MCF 10A (cell line): ENCODE results near the gene MRPS5. TPM values are rescaled to one million over a fixed set of nuclear protein-coding genes. Genes with fewer than 3 reads are reported as not detected.
A peak's percentile ranks its signal among the peaks of the same experiment; 100 is the strongest.

Experiments used
- Bru-seq: library from RNA; stranded (reverse); fragments of 400-500 nt; gene quantifications from one replicate; lab custom pipeline; 2021; lab: Mats Ljungman, UMichigan
- BruChase-seq, 2 experiments: library from RNA; stranded (reverse); fragments of 400-500 nt; gene quantifications; one replicate each; lab custom pipeline; 2021; lab: Mats Ljungman, UMichigan
- BruUV-seq: library from RNA; stranded (reverse); fragments of 400-500 nt; replicated peaks from 2 replicates; lab custom pipeline; 2021; lab: Mats Ljungman, UMichigan
- CTCF ChIA-PET: fragments of 300-600 bp; sonication (Branson Sonifier 250); formaldehyde crosslinking; extraction: SDS; loops from one replicate; lab custom pipeline; 2021; ENCODE audit warnings: antibody characterized with exemption, inconsistent platforms; lab: Yijun Ruan, JAX
- POLR2A ChIA-PET: fragments of 300-600, 350-650 bp; sonication (Branson Sonifier 250); formaldehyde crosslinking; extraction: SDS; loops from one replicate; lab custom pipeline; 2020; ENCODE audit warnings: antibody characterized with exemption, inconsistent platforms; lab: Yijun Ruan, JAX
- DNase-seq: peaks from one replicate; pipeline ENCODE4 v3.0.0-alpha.2; 2018; ENCODE audit not compliant: unreplicated experiment
- H3K27ac Mint-ChIP-seq: one replicate; pipeline ENCODE4 v1.8.0; 2022; ENCODE audit warnings: mild to moderate bottlenecking, low read depth, mixed read lengths; ENCODE audit not compliant: unreplicated experiment
- H3K27me3 Mint-ChIP-seq: one replicate; pipeline ENCODE4 v1.8.0; 2022; ENCODE audit warnings: mixed read lengths; ENCODE audit not compliant: insufficient read depth, unreplicated experiment
- H3K36me3 Mint-ChIP-seq: one replicate; pipeline ENCODE4 v1.8.0; 2022; ENCODE audit warnings: mild to moderate bottlenecking, moderate library complexity, mixed read lengths; ENCODE audit not compliant: insufficient read depth, unreplicated experiment
- H3K4me1 Mint-ChIP-seq: one replicate; pipeline ENCODE4 v1.8.0; 2022; ENCODE audit warnings: mixed read lengths; ENCODE audit not compliant: insufficient read depth, unreplicated experiment
- H3K4me3 Mint-ChIP-seq: one replicate; pipeline ENCODE4 v1.8.0; 2022; ENCODE audit warnings: mild to moderate bottlenecking, moderate library complexity, mixed read lengths; ENCODE audit not compliant: unreplicated experiment
- H3K9me3 Mint-ChIP-seq: one replicate; pipeline ENCODE4 v1.8.0; 2022; ENCODE audit warnings: mixed read lengths; ENCODE audit not compliant: unreplicated experiment
- CTCF ChIP-seq: fragments of 200-600 bp; IDR thresholded peaks from one replicate; pipeline ENCODE4 v1.8.0; 2022; ENCODE audit warnings: antibody characterized with exemption, mild to moderate bottlenecking; ENCODE audit not compliant: unreplicated experiment
- intact Hi-C: fragments of 100-400 bp; cut with micrococcal nuclease; formaldehyde crosslinking; loops from 2 replicates; pipeline ENCODE4 v1.14.1; 2022
- long read RNA-seq: library from polyadenylated mRNA; stranded (forward); transcript quantifications from one replicate; pipeline ENCODE4 v2.0.0, GENCODE V29; 2022
- total RNA-seq: library from RNA; stranded (reverse); gene quantifications from 2 replicates; pipeline ENCODE4 v1.2.3, GENCODE V29; 2022

MRPS5 gene
- total RNA-seq (61.0 and 74.2 TPM in 2 replicates), Bru-seq, nascent RNA (percentile 79 among the genes with signal in this experiment), BruChase-seq, experiment 1, labeled RNA remaining after a 6-hour chase (percentile 82 among the genes with signal in this experiment), BruChase-seq, experiment 2, labeled RNA remaining after a 2-hour chase (percentile 81 among the genes with signal in this experiment)
- long read RNA-seq, transcript MRPS5-201 (12 exons, 1,652 nt), result major isoform, 139 of 162 reads
- long read RNA-seq, partial matches to known transcripts, result 4 of 162 reads
- long read RNA-seq, other reads (novel, unspliced or antisense), result 18 of 162 reads

GRCh38 chr2:95121407-95122196, at the start of gene MRPS5:
Gene MRPS5, minus strand, starts transcription at chr2:95121808. Its CDS starts 17 bp downstream, at chr2:95121791.
- Mint-ChIP-seq H3K4me1 (peaks cover 26% of the 10 kb centered on the region), H3K4me3 (peak within 1 kb of the TSS; percentile 95), H3K27ac (peak within 1 kb of the TSS; percentile 88), H3K9me3 (no peaks in the 10 kb centered on the region), H3K27me3 (no peaks in the 10 kb centered on the region), H3K36me3 (peaks cover 15% of the 10 kb centered on the region)
- no peak for TF ChIP-seq CTCF
- POLR2A ChIA-PET, result interaction anchor here (0.8 to 5.3 kb wide), 12 partner anchors 8 to 282 kb away, joined by 3 to 42 read pairs (median 4); partner anchors contain the start of genes ZNF2, ZNF514 and ZNF892
- CTCF ChIA-PET, result interaction anchor here (0.6 to 3.1 kb wide), 16 partner anchors 10 to 224 kb away, joined by 3 to 20 read pairs (median 3); partner anchors contain the start of gene ZNF2
- no TSS peak for BruUV-seq
- intact Hi-C loops, result loop anchor here (2.0 to 5.0 kb wide), 2 partner anchors 43 to 86 kb away; partner anchors contain the start of genes ZNF2 and ZNF892
- DNase-seq, result peak; percentile 76

- Mint-ChIP-seq H3K4me1 (peaks cover 21% of the 10 kb centered on the region), H3K27ac (peak overlapping the region; percentile 98), H3K4me3 (peak overlapping the region; percentile 100), H3K36me3 (no peaks in the 10 kb centered on the region), H3K27me3 (no peaks in the 10 kb centered on the region), H3K9me3 (no peaks in the 10 kb centered on the region)
- TSS peak; percentile 68 for BruUV-seq
- POLR2A ChIA-PET, result interaction anchor here (0.6 to 3.5 kb wide), 6 partner anchors 8 to 236 kb away, joined by 3 to 42 read pairs (median 6); partner anchors contain the start of genes FAHD2A and MRPS5
- CTCF ChIA-PET, result interaction anchor here (0.7 to 2.5 kb wide), 9 partner anchors 19 to 701 kb away, joined by 3 to 20 read pairs (median 3); partner anchors contain the start of genes FAHD2A and MRPS5
- DNase-seq, result no peak
- intact Hi-C loops, result loop anchor here (5.0 kb wide), 1 partner anchor 236 kb away; the partner anchor contains the start of gene FAHD2A
- no peak for TF ChIP-seq CTCF
Observed at GRCh38 chr2:95166065-95166763, 44.6 kb upstream of the MRPS5 start.

GRCh38 chr2:95165371-95166064, 43.9 kb upstream of the MRPS5 start, which contains the start of gene ZNF2:
Gene ZNF2, plus strand, starts transcription at chr2:95165809. Its CDS starts 10,418 bp downstream, at chr2:95176227.
- POLR2A ChIA-PET, result interaction anchor here (0.6 to 3.5 kb wide), 11 partner anchors 8 to 237 kb away, joined by 3 to 42 read pairs (median 5); partner anchors contain the start of genes FAHD2A, MRPS5 and ZNF892
- no peaks in the 10 kb centered on the region for H3K9me3 Mint-ChIP-seq
- peak; percentile 99 for DNase-seq
- H3K27ac Mint-ChIP-seq, result peak within 1 kb of the TSS; percentile 98
- peaks cover 21% of the 10 kb centered on the region for H3K4me1 Mint-ChIP-seq
- H3K27me3 Mint-ChIP-seq, result no peaks in the 10 kb centered on the region
- TF ChIP-seq CTCF, result no peak
- intact Hi-C loops, result loop anchor here (1.0 to 5.0 kb wide), 3 partner anchors 42 to 237 kb away; partner anchors contain the start of genes FAHD2A, MRPS5 and ZNF892
- no TSS peak for BruUV-seq
- CTCF ChIA-PET, result interaction anchor here (0.6 to 2.5 kb wide), 7 partner anchors 20 to 564 kb away, joined by 3 to 20 read pairs (median 3); partner anchors contain the start of genes FAHD2A and MRPS5
- no peaks in the 10 kb centered on the region for H3K36me3 Mint-ChIP-seq
- H3K4me3 Mint-ChIP-seq, result peak within 1 kb of the TSS; percentile 100
